ENCODE results near the gene C11orf54. TPM values are rescaled to one million over a fixed set of nuclear protein-coding genes. Genes with fewer than 3 reads are reported as not detected.

C11orf54 gene
- total RNA-seq, 1 donor from 2014 or later = 48.3 TPM

GRCh38 chr11:93796441-93797231, 55.2 kb downstream of the C11orf54 start:
- no peaks in the 10 kb centered on the region for H3K4me1 ChIP-seq
- no peak for TF ChIP-seq CTCF (IDR thresholded peaks at IDR 0.05)
- peaks cover 100% of the 10 kb centered on the region for H3K36me3 ChIP-seq
- DNase-seq (no peak), ATAC-seq (no peak)
- no peak overlapping the region for H3K27ac ChIP-seq
- H3K4me3 ChIP-seq = no peak overlapping the region
- H3K9me3 ChIP-seq = no peaks in the 10 kb centered on the region
- no peaks in the 10 kb centered on the region for H3K27me3 ChIP-seq
- intact Hi-C loops (cut with DNase I) = no loop called here

- peaks cover 100% of the 10 kb centered on the region for H3K36me3 ChIP-seq
- intact Hi-C loops (cut with DNase I) = no loop called here
Observed at GRCh38 chr11:93801366-93801765, 59.9 kb downstream of the C11orf54 start.

GRCh38 chr11:93804879-93805278, 63.4 kb downstream of the C11orf54 start:
- Histone ChIP-seq H3K4me1 (no peaks in the 10 kb centered on the region), H3K4me3 (no peak overlapping the region), H3K9me3 (no peaks in the 10 kb centered on the region), H3K36me3 (peaks cover 100% of the 10 kb centered on the region), H3K27ac (no peak overlapping the region), H3K27me3 (no peaks in the 10 kb centered on the region)
- ATAC-seq = no peak
- DNase-seq = no peak
- no peak for TF ChIP-seq CTCF (IDR thresholded peaks at IDR 0.05)
- intact Hi-C loops (cut with DNase I) = no loop called here

More at GRCh38 chr11:93801366-93801765, 59.9 kb downstream of the C11orf54 start:
- no peaks in the 10 kb centered on the region for H3K27me3 ChIP-seq
- H3K4me1 ChIP-seq = no peaks in the 10 kb centered on the region
- DNase-seq (no peak), ATAC-seq (no peak)
- no peak overlapping the region for H3K4me3 ChIP-seq
- no peaks in the 10 kb centered on the region for H3K9me3 ChIP-seq
- H3K27ac ChIP-seq = no peak overlapping the region
- no peak for TF ChIP-seq CTCF (IDR thresholded peaks at IDR 0.05)

- Histone ChIP-seq H3K36me3 (peaks cover 100% of the 10 kb centered on the region), H3K4me3 (no peak overlapping the region), H3K27me3 (no peaks in the 10 kb centered on the region), H3K27ac (no peak overlapping the region), H3K9me3 (no peaks in the 10 kb centered on the region), H3K4me1 (no peaks in the 10 kb centered on the region)
- TF ChIP-seq CTCF (IDR thresholded peaks at IDR 0.05) = no peak
- intact Hi-C loops (cut with DNase I) = no loop called here
- no peak for ATAC-seq
- no peak for DNase-seq
Observed at GRCh38 chr11:93807980-93808379, 66.5 kb downstream of the C11orf54 start.

GRCh38 chr11:93813974-93814373, 72.5 kb downstream of the C11orf54 start:
- Histone ChIP-seq H3K27me3 (no peaks in the 10 kb centered on the region), H3K9me3 (no peaks in the 10 kb centered on the region), H3K27ac (no peak overlapping the region), H3K4me3 (no peak overlapping the region), H3K4me1 (no peaks in the 10 kb centered on the region), H3K36me3 (peaks cover 82% of the 10 kb centered on the region)
- TF ChIP-seq CTCF (IDR thresholded peaks at IDR 0.05) = no peak
- ATAC-seq (no peak), DNase-seq (no peak)
- intact Hi-C loops (cut with DNase I) = no loop called here

Small RNA genes within 50 kb of the gene (microRNA-seq; reads per million reads assigned to microRNA genes)
- 1.5 reads per million for gene MIR1304 (ENCODE audit: borderline microRNAs expressed)

Other genes starting within 250 kb of the C11orf54 start
- 55.7 TPM for gene SMCO4, start 198.3 kb upstream of the C11orf54 start, total RNA-seq
- gene CEP295, start 80.0 kb upstream of the C11orf54 start, total RNA-seq = 11.5 TPM
- 93.4 TPM for gene TAF1D, start 177 bp upstream of the C11orf54 start, total RNA-seq
- gene MED17, start 42.6 kb downstream of the C11orf54 start, total RNA-seq = 25.8 TPM
- not detected for gene VSTM5, start 108.9 kb downstream of the C11orf54 start, total RNA-seq